ENCODE data around the gene ITPR1. TPM values are rescaled to one million over a fixed set of nuclear protein-coding genes. Genes with fewer than 3 reads are reported as not detected.
A peak's percentile ranks its signal among the peaks of the same experiment; 100 is the strongest.

The ITPR1 gene
- 10 to 100 TPM; 56.1 to 71.2 (median 61.9) TPM for total RNA-seq

DNA sequence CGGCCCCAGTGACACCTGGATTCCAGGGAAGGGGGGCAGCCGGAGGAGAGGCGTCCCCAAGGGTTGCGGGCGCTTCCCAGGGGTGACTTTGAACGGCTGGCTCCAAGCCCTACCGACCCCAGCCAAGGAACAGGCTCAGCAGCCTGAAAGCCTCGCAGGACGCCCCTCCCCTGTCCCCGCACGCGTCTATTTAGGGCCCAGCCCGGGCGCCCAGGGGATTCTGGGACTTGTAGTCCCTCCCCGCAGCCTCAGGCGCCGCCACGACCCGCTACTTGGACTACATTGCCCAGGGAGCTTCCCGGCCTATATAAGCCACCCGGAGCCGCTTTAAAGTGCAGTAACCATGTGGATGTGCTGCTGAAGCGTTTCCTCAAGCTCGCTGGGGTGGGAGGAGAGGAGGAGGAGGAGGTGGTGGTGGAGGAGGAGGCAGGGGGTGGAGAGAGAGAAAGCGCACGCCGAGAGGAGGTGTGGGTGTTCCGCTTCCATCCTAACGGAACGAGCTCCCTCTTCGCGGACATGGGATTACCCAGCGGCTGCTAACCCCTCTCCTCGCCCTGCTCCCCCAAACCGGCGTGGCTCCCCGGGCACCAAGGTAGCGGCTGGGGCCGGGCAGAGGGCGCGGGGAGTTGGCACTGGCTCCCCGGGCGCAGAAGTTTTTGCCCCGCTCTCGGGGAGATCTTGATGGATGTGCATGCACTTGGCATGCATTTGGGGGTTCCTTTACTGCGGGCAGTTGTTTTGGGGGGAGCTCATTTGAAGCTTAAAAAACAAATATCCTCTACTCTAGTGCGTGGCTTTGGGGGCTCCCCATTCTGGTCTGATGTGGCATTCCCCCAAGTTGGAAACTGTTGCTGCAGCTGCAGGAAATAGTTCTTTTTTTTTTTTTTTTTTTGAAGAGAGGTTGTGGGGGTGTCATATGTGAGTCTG, at the start of gene ITPR1:
TSS of gene ITPR1 (plus strand) at position 335 of the 927 bp plus-strand sequence. CDS start 23,144 bp downstream, outside the sequence.
- TF ChIP-seq EP300 (IDR thresholded peaks at IDR 0.05) (peak; percentile 63 to 99), POLR2A (IDR thresholded peaks at IDR 0.05) (peak; percentile 95 to 100)
- TF ChIP-seq, protein P1, sequence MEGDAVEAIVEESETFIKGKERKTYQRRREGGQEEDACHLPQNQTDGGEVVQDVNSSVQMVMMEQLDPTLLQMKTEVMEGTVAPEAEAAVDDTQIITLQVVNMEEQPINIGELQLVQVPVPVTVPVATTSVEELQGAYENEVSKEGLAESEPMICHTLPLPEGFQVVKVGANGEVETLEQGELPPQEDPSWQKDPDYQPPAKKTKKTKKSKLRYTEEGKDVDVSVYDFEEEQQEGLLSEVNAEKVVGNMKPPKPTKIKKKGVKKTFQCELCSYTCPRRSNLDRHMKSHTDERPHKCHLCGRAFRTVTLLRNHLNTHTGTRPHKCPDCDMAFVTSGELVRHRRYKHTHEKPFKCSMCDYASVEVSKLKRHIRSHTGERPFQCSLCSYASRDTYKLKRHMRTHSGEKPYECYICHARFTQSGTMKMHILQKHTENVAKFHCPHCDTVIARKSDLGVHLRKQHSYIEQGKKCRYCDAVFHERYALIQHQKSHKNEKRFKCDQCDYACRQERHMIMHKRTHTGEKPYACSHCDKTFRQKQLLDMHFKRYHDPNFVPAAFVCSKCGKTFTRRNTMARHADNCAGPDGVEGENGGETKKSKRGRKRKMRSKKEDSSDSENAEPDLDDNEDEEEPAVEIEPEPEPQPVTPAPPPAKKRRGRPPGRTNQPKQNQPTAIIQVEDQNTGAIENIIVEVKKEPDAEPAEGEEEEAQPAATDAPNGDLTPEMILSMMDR (IDR thresholded peaks at IDR 0.05) = peak in 1 of 5 experiments; percentile 45

DNA sequence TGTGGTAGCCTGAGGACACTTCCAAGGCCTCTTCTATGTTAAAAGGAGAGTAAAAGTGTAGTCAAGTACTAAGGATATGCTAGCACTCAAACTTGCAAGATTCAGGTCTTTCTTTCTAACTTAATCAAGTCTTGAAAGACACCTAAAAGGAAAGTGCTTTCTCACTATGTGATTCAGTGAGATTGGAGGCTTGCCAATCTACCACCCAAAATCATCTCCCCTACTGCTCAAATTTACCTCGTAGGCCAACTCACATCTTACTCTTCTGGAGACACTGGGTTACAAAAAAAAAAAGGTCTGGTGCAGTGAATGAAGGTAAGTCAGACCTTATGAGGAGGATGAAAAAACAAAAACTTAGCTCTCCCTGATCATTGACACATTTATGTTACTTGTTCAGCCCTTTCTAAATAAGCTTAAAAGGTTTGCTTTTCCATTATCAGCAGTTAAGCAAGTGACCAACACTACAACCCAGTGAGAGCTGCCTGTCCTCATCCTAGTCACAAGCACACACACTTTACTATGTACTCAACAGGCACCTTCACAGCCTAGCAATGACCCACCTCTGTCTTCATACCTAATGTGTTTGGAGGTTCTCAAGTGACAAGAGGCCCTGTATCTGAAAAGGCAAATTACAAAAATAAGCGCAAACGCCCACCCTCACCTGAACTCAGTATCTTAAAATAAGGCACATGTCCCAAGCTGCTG, 45.7 kb upstream of the ITPR1 start:
- H3K4me1 ChIP-seq = no peaks in the 10 kb centered on the region
- WGBS, 2 donors = 77 to 89% methylated on average over 3 of the region's 3 CpGs
- no peaks in the 10 kb centered on the region for H3K9me3 ChIP-seq
- no peak overlapping the region for H3K4me3 ChIP-seq
- no peak for TF ChIP-seq EP300 (IDR thresholded peaks at IDR 0.05)
- no peak for TF ChIP-seq POLR2A (IDR thresholded peaks at IDR 0.05)
- TF ChIP-seq, protein P1 (IDR thresholded peaks at IDR 0.05) = no peak
- peaks cover 0 to 76% (median 0%) of the 10 kb centered on the region in 3 donors for H3K36me3 ChIP-seq
- DNase-seq (ENCODE audit: low spot score in 2 of 2) = no peak
- no peaks in the 10 kb centered on the region for H3K27me3 ChIP-seq
- no peak overlapping the region for H3K27ac ChIP-seq

More for the DNA sequence above, at the start of gene ITPR1:
- Histone ChIP-seq H3K4me3 (peak within 1 kb of the TSS; percentile 66 to 86 (median 84)), H3K27ac (peak within 1 kb of the TSS; percentile 56 to 83 (median 71)), H3K27me3 (no peaks in the 10 kb centered on the region), H3K9me3 (no peaks in the 10 kb centered on the region), H3K4me1 (peaks cover 0 to 27% (median 15%) of the 10 kb centered on the region in 4 donors), H3K36me3 (no peaks in the 10 kb centered on the region)
- DNase-seq (ENCODE audit: low spot score in 2 of 2) = peak; percentile 97 to 98
- WGBS, 2 donors = 0 to 1% methylated on average over 29 to 47 of the region's 47 CpGs

DNA sequence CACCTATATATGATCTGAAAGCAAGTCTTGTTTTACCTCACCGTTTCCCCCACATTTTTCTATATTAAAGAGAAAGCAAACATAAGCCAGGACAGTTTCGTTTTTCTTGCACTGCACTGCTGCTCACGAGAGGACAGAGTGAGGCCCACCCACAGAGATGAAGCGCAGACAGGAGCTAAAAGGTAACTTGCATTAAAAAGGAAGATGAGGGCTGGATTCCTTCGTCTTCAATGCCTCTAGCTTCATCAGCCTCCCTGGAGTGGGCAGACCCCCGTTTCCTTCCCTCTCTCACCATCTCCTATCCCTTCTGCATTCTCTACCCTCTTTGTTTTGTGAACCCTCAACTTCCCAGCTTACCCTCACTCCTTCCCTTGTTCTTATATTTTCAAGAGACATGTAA, 45.0 kb upstream of the ITPR1 start:
- Histone ChIP-seq H3K36me3 (peaks cover 0 to 84% (median 0%) of the 10 kb centered on the region in 3 donors), H3K27ac (no peak overlapping the region), H3K27me3 (no peaks in the 10 kb centered on the region), H3K9me3 (no peaks in the 10 kb centered on the region), H3K4me3 (no peak overlapping the region), H3K4me1 (no peaks in the 10 kb centered on the region)
- DNase-seq (ENCODE audit: low spot score in 2 of 2) = no peak
- TF ChIP-seq POLR2A (IDR thresholded peaks at IDR 0.05) (no peak), EP300 (IDR thresholded peaks at IDR 0.05) (no peak)
- TF ChIP-seq, protein P1 (IDR thresholded peaks at IDR 0.05) = no peak
- WGBS, 2 donors = 70 to 75% methylated on average over 6 of the region's 6 CpGs

GRCh38 chr3:4449043-4449805, 43.9 kb upstream of the ITPR1 start:
- no peak for DNase-seq (ENCODE audit: low spot score in 2 of 2)
- H3K27ac ChIP-seq = no peak overlapping the region
- TF ChIP-seq POLR2A (IDR thresholded peaks at IDR 0.05) (no peak), EP300 (IDR thresholded peaks at IDR 0.05) (no peak)
- TF ChIP-seq, protein P1 (IDR thresholded peaks at IDR 0.05) = no peak
- no peak overlapping the region for H3K4me3 ChIP-seq
- H3K4me1 ChIP-seq = no peaks in the 10 kb centered on the region
- WGBS, 2 donors = 57 to 63% methylated on average over 5 of the region's 5 CpGs
- H3K27me3 ChIP-seq = no peaks in the 10 kb centered on the region
- no peaks in the 10 kb centered on the region for H3K9me3 ChIP-seq
- H3K36me3 ChIP-seq = peaks cover 0 to 78% (median 0%) of the 10 kb centered on the region in 3 donors
